ENCODE measurements around the gene RMND5A. TPM values are rescaled to one million over a fixed set of nuclear protein-coding genes. Genes with fewer than 3 reads are reported as not detected.
A peak's percentile ranks its signal among the peaks of the same experiment; 100 is the strongest.

Gene RMND5A
- total and polyA plus RNA-seq, 12 donors, result 23.4 to 152 (median 105) TPM

- no peak for ATAC-seq
- H3K27ac ChIP-seq, result peak overlapping the region in 1 of 10 donors; percentile 29
- WGBS, 2 donors, result 89 to 93% methylated on average over 13 of the region's 13 CpGs
These were observed 101.2 kb downstream of the RMND5A start for GRCh38 chr2:86821306-86821705.

GRCh38 chr2:86821842-86822241, 101.8 kb downstream of the RMND5A start:
- no peak for TF ChIP-seq CTCF (IDR thresholded peaks at IDR 0.05)
- Histone ChIP-seq H3K27ac (peak overlapping the region in 1 of 10 donors; percentile 29), H3K36me3 (no peaks in the 10 kb centered on the region), H3K4me1 (no peaks in the 10 kb centered on the region), H3K4me3 (no peak overlapping the region), H3K27me3 (peaks cover 0 to 16% (median 4%) of the 10 kb centered on the region in 7 donors), H3K9me3 (peaks cover 0 to 14% (median 6%) of the 10 kb centered on the region in 11 donors)
- ATAC-seq (no peak), DNase-seq (no peak)
- 93 to 94% methylated on average over 6 of the region's 6 CpGs for WGBS, 2 donors
- intact Hi-C loops (cut with DNase I), result no loop called here

More at GRCh38 chr2:86821306-86821705, 101.2 kb downstream of the RMND5A start:
- DNase-seq, result no peak
- H3K4me1 ChIP-seq, result no peaks in the 10 kb centered on the region
- H3K36me3 ChIP-seq, result no peaks in the 10 kb centered on the region
- H3K9me3 ChIP-seq, result peaks cover 0 to 14% (median 6%) of the 10 kb centered on the region in 11 donors
- intact Hi-C loops (cut with DNase I), result no loop called here
- no peak for TF ChIP-seq CTCF (IDR thresholded peaks at IDR 0.05)
- peaks cover 0 to 18% (median 4%) of the 10 kb centered on the region in 7 donors for H3K27me3 ChIP-seq
- no peak overlapping the region for H3K4me3 ChIP-seq

DNA sequence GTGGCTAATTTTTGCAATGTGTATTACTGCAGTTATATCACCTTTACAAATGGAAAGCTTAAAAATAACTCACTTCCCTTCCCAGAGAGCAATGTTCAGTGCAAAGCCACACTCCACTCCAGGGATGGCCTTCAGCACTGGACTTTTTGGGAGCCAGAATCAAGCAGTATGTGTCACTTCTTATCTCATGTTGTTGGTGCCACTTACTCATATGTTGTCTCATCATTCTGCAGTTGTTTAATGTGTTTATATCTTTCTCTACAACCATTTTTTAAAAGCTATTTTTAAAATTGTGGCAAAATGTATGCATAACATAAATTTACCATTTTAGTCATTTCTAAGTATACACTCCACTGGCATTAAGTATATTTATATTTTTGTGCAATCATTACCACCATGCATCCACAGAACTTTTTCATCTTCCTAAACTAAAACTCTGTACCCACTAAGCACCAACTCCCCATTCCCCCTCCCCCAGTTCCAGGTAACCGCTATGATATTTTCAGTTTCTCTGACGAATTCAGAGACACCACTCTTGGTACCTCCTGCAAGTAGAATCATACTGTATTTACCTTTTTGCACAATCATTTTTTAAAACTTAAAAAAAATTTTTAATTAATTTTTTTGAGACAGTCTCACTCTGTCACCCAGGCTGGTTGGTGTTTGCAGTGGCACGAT, 102.7 kb downstream of the RMND5A start:
- intact Hi-C loops (cut with DNase I), result no loop called here
- Histone ChIP-seq H3K4me1 (no peaks in the 10 kb centered on the region), H3K27me3 (peaks cover 0 to 16% (median 4%) of the 10 kb centered on the region in 7 donors), H3K27ac (peak overlapping the region in 1 of 10 donors; percentile 26), H3K36me3 (no peaks in the 10 kb centered on the region), H3K4me3 (no peak overlapping the region), H3K9me3 (peaks cover 0 to 14% (median 6%) of the 10 kb centered on the region in 11 donors)
- 80 to 95% methylated on average over 3 of the region's 3 CpGs for WGBS, 2 donors
- no peak for DNase-seq
- no peak for TF ChIP-seq CTCF (IDR thresholded peaks at IDR 0.05)
- ATAC-seq, result no peak

DNA sequence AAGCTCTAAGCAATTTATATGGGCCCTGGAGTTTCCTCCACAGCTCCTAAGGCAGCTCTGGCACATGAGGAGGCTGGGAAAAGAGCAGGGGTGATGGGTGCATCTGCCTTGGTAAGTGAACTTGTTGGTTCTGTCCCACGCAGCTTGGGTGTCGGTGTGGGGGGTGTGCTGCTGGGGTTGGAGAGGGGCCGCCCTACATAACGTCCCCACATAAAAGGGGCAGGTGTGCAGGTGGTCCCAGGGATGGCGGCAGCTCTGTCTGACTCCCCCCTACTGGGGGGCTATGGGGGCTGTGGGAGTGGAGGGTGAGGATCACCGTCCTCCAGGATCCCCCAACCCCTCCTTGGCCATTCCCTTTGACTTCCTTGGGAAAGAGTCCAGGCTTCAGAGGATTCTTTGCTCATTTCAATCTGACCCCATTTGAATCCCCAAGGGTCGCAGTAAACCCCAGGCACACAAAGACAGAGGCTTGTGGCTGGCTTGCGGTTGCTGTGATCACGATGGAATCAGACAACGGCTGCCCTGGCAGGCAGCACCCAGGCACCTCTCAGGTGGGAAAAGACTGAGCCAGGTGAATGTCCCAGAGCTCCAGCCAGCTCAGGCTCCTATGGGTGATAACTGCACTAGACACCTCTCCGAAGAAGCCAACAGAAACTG, 105.1 kb downstream of the RMND5A start:
- no peaks in the 10 kb centered on the region for H3K36me3 ChIP-seq
- H3K27ac ChIP-seq, result peak overlapping the region in 1 of 10 donors; percentile 58
- H3K4me3 ChIP-seq, result peak overlapping the region in 1 of 10 donors; percentile 39
- no peak for ATAC-seq
- intact Hi-C loops (cut with DNase I), result no loop called here
- H3K27me3 ChIP-seq, result peaks cover 0 to 15% (median 1%) of the 10 kb centered on the region in 7 donors
- peaks cover 0 to 14% (median 6%) of the 10 kb centered on the region in 11 donors for H3K9me3 ChIP-seq
- no peak for DNase-seq
- 84 to 87% methylated on average over 11 of the region's 11 CpGs for WGBS, 2 donors
- no peaks in the 10 kb centered on the region for H3K4me1 ChIP-seq
- no peak for TF ChIP-seq CTCF (IDR thresholded peaks at IDR 0.05)

Measured in heart right ventricle (tissue), 16 donors.